CD4-positive, alpha-beta T cell treated with Interleukin-1 beta for 1 hour (primary cell): Measurements from ENCODE around the gene SLC25A48.
"Not testable (repeated sequence)": the region's sequence is repeated elsewhere in the genome, so short reads cannot be mapped to it uniquely, and the experiment has no call there.

Experiments
- DNase-seq, 2 donors: peaks; one replicate each; pipeline ENCODE4 v3.0.0-alpha.2; 2020 to 2022

The SLC25A48 gene

DNA sequence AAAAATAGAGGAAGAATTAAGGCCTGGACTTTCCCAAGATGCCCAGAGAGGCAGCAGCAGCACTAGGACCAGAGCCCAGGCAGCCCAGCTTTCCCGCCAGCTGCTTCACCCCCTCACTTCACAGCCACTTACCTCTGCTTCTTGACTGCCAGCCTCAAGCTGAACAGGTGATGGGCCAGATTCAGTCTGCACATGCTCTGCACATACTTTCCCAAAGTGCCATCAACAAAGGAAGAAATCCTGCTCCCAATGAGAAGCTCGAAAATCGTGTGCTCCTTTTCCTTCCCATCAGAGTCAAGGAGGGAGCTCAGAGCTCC lies 4.1 kb upstream of the SLC25A48 start:
- DNase-seq: no peak

GRCh38 chr5:135830876-135831275 lies 3.6 kb upstream of the SLC25A48 start:
- no peak for DNase-seq

- no peak for DNase-seq
Observed at GRCh38 chr5:135831439-135831838, 3.0 kb upstream of the SLC25A48 start.

- no peak for DNase-seq
Observed at GRCh38 chr5:135831851-135832555, 2.5 kb upstream of the SLC25A48 start.

GRCh38 chr5:135832941-135833920 lies 1.2 kb upstream of the SLC25A48 start:
- no peak for DNase-seq

DNA sequence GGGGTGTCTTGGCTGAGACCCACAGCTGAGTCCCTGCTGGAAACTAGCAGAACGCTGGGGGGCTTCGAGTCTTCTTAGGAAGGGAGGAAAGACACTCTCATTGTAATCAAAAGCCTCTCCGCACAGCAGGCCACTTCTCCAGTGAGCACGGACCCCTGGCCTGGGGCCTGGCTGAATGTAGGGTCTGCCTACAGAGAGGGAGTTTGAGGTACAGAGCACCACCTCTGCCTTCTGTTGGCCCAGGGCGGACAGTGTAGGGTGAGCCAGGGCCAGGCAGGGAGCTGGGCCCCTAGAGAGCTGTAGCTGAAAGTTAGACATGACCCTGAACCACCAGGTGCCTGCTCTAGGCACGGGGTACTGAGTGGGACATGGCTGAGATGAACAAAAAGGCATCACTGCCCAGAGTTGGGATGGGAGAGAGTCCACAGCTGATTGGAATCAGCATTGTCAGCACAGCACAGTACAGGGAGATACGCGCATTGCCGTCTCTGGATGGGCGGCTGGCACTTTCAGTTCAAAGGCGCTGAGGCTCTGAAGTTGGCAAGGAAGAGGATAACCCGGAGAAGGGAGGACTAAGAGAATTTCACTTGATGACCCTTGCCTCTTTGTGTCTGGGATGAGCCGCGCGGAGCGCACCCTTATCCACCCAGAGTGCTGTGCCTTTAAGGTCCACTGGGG lies 363 bp upstream of the SLC25A48 start:
- DNase-seq: no peak

DNA sequence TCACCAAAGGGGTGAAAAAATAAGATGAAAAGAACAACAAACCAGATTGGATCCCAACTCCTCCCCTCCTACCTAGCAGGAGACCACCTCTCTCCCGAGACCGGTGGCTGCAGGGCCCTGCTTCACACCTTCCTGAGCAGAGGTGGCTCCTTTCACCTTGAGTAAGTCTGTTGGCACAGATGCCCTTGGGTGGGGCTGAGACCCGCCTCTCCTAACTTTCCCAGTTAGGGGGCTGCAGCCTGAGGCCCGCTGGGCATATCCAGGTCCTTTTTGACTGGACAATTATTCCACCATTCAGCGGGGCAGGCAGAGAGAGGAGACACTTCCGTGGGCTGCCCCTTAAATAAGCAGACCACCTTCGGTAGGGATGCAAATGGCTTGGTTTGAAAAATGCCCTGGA lies 1.3 kb downstream of the SLC25A48 start:
- no peak for DNase-seq

- DNase-seq: not testable (repeated sequence)
Observed at GRCh38 chr5:135838395-135838794, 3.9 kb downstream of the SLC25A48 start.

- DNase-seq: no peak
Observed at GRCh38 chr5:135839566-135839965, 5.1 kb downstream of the SLC25A48 start.

DNA sequence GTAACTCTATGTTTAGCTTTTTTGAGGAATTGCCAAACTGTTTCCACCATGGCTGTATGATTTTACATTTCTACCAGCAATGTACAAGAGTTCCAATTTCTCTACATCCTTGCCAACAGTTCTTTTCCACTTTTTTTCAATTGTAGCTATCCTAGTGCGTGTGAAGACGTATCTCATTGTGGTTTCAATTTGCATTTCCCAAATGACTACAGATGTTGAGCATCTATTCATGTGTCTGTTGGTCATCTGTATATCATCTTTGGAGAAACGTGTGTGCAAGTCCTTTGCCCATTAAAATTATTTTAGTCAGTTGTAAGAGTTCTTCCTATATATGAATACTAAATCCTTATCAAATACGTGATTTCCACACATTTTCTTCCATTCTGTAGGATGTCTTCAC lies 6.5 kb downstream of the SLC25A48 start:
- DNase-seq: no peak

GRCh38 chr5:135842737-135843136 lies 8.3 kb downstream of the SLC25A48 start:
- no peak for DNase-seq

GRCh38 chr5:135843571-135844337 lies 9.3 kb downstream of the SLC25A48 start:
- DNase-seq: no peak

- no peak for DNase-seq
Observed at GRCh38 chr5:135846311-135846710, 11.8 kb downstream of the SLC25A48 start.

DNA sequence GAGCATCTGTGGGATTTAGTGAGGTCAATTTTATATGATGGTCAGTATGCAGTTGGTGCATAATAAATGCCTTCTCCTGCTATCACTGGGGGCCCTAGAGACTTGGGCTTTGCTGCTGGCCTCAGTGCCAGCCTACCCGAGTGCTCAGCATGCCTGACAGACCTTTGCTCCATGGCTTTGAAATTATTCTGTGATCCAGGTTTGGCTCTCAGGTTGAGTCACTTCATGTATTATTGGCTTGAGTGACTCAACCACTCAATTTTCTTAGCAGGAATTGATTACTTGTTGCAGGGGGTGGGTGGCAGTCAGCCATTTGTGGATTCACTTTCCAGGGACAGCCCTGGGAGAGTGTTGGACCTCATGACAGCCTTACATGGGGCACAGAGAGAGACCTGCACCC lies 13.5 kb downstream of the SLC25A48 start:
- DNase-seq: no peak

DNA sequence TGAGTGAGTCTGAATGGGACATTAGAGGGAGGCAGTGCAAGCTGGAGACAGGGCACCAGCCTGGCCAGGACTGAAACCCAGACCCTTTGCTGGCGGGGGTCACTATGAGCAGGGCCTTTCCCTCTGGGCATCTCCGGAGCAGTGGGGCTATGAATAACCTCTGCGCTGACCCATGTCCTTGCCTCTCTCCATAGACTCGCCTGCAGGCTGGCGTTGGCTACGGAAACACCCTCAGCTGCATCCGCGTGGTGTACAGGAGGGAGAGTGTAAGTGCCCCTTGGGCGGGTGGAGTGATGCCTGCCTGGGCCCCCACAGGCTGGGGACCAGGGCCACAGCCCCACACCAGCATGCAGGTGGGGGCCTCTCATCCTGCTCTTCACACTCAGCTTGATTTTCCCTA lies 15.8 kb downstream of the SLC25A48 start:
- no peak for DNase-seq

DNA sequence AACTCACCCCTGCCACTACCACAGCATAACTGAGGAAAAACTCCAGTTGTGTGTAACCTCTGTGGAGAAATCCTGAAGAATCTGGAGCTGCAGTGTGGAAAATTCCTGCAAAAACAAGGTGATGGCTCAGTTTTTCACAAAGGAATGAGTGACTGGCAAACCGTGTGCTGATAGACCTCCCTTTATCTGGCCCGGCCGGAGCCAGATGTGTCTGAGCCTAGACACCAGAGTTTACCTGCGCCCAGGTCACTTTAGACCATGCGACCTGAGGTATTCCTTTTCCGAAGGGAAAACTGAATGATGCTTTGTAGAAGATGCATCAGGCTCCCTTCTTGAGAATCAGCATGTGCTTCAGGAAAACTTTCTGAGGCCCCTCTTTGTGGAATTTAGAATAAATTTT lies 16.2 kb downstream of the SLC25A48 start:
- DNase-seq: no peak

DNA sequence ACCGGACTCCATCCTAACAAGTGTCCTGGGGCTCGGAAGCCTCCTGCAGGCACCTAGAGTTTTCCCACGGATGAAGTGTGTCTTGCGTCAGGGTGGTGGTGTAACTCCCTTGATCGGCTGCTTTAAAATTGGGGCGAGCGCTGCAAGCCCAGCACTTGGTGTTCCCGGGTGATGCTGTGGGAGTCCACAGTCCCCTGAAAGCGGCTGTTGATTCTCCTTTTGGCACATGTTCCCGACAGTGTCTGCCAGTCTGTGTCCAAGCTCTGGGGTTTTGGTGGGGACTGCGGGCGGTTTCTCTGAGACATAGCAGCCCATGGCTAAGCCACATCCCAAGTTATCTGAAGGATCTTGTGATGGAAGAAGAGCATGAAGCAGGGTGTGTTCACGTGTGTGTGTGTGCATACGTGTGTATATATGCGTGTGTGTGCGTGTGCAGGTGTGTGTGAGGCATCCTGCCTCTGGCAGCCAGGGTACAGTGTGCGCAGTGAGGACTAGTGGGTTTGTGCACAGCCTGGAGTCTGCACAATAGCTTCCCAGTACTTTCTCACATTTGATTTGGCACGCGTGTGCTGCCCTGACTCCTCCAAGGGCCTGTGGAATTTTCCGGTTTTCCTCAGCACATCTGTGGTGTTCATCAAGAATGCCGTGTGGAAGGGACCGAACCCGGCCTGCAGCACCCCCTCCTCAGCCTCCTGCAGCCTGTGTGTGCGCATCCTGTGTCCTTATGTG lies 16.9 kb downstream of the SLC25A48 start:
- DNase-seq: no peak

GRCh38 chr5:135851915-135852845 lies 17.7 kb downstream of the SLC25A48 start:
- no peak for DNase-seq

- no peak for DNase-seq
Observed at GRCh38 chr5:135857630-135858311, 23.3 kb downstream of the SLC25A48 start.

GRCh38 chr5:135859186-135859585 lies 24.7 kb downstream of the SLC25A48 start:
- not testable (repeated sequence) for DNase-seq
